GM18909 (cell line): Measurements from ENCODE around the gene DCST1.

Source experiments
- ATAC-seq: cut with Tn5 transposase; IDR thresholded peaks from one replicate; pipeline ENCODE4 v1.9.1; 2021; ENCODE audit warnings: mild to moderate bottlenecking; ENCODE audit not compliant: unreplicated experiment, poor library complexity

Gene DCST1

DNA sequence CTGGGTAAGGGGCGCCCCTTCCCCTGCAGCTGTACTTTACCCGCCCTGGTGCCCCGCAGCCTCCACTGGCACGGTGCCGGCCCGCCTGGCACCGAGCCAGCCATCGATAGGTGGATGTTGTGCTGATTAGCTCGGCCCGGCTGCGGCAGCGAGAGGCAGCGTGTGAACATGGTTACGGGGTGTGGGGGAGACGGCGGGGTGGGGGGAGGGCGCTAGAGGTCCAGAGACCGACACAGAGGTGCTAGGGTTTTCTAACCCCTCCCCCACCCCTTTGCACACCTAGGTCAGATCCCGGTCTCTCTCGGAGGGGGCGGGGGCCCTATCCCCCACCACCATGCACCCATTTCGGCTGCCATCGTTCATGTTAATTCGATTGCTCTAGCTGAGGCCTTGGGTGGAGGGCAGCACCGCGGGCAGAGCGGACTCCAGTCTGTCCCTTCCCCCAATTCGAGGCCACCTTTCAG is 36.6 kb downstream of the DCST1 start:
- ATAC-seq, result no peak

DNA sequence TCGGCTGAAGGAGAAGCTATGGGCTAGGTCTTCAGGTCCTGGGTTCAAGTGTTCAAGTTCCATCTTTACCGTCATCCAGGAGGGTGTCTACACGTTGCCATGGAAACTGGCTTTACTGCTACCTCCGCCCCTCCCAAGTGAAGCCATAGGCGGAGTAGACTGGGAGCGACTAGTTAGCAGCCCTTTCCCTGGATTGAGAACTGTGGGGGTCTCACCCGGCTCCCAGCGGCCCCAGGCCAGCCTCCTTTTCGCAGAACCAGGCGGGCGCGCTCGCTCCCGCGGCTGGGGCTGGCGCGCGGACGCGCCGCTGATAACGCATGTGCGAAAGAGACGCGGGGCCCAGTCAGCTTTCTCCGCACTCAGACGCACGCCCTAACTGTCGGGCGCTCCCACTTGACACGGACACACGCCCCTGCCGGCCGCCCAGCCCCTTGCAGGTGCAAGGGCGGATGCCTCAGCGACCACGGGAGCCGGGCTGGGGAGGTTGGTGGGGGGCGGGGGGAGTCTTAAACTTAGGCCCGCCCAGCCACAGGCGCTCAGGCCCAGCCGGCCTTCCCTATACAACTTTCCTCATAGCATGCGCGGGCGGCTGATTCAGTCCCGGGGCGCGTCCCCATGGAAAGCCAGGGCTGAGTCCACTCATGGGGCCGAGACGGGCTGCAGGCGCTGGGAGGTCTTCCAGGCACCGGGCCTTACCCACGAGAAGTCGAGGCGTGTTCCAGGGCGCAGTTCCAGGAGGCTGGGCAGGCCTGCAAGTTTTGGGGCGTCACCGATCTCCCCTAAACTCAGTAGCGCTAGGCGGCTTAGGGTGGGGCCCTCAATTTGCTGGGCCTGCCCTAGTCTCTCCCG is 37.3 kb downstream of the DCST1 start:
- ATAC-seq, result peak; percentile 66

DNA sequence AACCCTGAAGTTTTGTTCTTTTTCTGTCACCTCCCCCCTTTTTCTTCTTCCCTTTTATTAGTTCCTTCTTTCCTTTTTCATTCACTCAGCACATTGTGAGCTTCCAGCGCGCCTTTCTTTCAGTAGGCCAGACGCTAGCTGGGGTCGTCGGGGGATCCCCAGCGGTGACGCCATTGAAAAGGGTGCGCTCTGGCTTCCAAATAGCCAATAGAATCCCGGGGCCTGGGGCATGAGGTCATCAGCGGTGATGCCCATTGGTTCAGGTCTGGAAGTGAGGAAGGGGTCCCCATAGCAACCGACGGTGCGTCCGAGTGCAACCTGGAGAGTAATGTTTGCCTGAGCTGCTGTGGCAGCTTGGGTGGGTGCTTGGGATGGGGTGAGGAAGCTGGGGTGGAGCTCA is 38.1 kb downstream of the DCST1 start:
- no peak for ATAC-seq

DNA sequence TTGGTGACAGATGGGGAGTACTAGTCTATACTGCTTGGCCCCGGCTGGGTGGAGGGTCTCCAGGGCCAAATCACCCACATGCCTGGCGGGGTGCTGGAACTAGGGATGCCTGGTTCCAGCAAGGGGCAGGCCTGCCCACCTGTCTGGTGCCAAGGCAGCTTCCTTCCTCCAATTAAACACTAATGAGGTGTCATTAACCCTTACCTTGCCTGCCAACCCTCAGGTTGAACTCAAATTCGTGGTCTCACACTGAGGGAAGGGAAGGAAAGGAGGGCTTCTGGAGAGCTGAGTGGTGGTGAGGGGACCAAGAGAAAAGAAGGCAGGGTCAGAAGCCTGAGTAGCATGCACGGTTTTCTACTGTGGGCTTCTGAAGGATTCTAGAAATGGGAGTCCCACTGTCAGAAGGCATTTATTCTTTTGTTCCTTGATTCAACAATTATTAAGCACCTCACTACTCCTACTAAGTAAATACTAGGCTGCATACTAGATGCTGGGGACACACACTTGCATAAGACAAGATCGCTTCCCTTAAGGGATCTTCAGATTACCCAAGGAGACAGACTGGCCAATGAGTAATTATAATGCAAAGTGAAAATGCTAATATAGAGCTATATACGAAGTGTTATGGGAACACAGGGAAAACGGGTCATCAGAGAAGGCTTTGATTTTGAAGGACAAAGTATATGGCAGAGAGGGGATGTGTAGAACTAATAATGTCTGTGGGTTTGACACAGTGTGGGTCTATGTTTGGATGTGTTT is 39.1 kb downstream of the DCST1 start:
- no peak for ATAC-seq

GRCh38 chr1:155073377-155074242 is 40.0 kb downstream of the DCST1 start:
- no peak for ATAC-seq

GRCh38 chr1:155075535-155075934 is 41.9 kb downstream of the DCST1 start:
- no peak for ATAC-seq

DNA sequence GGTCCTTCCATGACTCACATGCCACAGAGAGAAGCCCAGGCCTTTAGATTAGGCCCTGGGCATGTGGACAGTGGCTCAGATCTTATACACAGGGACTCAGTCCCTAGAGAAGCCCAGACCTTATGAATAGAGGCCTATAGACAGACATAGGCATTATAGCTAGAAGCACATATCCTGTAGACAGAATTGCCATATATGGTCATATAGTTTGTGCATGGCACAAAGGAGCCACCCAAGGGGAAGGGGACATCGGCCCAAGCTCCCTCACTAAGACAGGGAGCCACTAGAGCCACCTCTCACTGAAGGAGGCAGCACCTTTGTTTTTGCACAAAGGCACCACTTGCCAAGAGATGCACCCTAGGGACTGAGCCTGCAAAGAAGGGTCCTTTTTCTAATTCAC is 42.7 kb downstream of the DCST1 start:
- no peak for ATAC-seq

DNA sequence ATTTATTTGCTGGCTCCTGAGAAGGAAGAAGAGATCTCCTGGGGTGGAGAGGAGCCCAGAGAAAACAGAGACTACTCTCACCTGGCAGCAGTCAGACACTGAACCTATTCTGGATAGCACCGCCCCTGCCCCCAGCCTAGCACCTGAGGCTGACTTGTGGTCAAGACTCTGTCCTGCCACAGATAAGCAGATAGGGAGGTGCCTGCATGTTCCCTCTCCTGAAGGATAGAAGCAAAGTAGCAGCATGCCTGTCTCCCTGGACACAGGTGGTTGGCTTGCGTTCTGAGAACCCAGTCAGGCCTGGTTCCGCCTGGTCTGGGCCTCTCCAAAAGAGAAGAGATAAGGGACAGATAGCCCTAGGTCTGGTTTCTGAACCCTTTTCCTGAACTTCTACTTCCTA is 43.7 kb downstream of the DCST1 start:
- ATAC-seq, result no peak

DNA sequence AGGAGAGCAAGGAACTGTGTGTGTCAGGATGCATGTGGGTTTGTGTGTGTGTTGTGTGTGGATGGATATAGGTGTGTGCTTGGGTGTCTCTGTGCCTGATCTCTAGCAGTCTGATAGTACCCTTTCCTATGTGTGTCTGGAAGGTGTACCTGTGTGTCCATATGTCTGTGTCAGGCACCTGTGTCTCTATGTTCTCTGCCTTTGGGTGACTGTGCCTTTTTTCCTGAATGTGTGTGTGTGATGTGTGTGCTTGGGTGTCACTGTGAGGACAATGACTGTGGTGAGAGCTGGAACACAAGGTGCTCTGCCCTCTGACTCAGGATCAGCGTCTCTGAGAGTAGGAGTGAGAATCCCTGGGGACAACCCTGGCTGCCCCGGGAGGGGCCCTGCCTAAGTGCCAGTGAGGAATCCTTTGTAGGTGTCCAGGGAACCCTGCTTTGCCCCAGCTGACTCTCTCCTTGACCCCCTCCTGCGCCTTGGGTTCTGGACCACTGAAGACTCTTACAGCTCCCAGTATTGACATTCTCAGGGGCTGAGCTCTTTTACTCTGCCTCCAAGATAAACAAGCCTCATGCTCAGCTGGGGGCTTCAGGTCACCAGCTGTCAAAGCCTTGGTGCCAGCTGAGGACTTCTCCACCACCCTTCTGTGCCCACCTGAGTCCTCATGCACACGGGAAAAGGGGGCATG is 44.3 kb downstream of the DCST1 start:
- ATAC-seq, result no peak

GRCh38 chr1:155078469-155079209 is 45.0 kb downstream of the DCST1 start, which contains the start of gene EFNA3:
Gene EFNA3, plus strand, starts transcription at chr1:155078837. Its CDS starts 105 bp downstream, at chr1:155078942.
- ATAC-seq, result peak; percentile 46

DNA sequence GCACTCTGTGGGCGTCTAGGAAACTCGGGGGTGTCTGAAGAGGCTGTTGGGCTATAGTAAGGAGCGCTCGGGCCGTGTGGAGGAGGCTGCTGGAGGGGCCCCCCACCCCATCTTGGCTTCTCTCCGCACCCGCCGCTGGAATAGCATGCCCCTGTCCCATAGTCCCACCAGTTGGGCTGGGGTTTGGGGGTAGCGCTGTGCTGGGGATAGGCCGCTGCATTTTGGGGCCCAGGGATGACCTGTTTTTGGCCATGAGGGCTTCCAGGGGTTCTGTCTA is 45.5 kb downstream of the DCST1 start:
- no peak for ATAC-seq

DNA sequence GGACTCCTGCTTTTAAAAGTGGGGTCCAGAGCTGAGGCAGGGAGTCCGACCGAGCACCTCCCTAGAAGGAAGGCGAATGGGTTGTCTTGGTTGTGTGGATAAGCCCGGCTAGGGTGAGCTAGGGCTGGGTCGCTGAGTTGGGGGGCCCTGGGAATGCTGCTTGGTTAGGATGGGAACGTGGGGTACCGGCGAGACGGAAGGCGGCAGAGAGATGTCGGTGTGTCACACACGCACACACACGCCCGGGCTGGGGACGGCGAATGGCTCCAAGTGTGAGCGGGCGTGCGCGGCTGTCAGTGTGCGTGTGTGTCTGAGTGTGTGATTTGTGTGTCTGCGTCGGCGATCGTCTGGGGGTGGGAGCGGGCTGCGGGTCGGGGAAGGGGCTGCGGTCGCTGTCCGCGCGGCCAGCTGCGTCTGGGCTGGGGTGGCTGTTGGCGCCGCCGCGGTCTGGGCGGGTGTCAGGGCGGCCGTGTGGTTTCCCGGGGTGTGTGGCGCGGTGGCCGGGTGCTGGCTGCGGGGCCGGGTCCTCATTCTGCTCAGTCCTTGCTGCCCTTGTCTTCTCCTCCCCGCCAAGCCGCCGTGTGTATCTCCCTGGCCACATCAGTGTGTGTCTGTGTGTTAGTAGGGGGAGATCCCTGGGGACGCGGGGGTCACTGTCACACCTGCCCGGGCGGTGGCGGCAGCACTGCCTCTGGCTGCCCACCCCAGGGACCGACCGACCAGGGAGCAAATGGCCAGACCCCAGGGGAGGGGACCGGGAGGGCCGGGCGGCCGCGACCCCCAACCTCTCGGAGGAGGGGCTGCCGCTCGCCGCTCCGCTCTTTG is 46.1 kb downstream of the DCST1 start:
- ATAC-seq, result no peak

DNA sequence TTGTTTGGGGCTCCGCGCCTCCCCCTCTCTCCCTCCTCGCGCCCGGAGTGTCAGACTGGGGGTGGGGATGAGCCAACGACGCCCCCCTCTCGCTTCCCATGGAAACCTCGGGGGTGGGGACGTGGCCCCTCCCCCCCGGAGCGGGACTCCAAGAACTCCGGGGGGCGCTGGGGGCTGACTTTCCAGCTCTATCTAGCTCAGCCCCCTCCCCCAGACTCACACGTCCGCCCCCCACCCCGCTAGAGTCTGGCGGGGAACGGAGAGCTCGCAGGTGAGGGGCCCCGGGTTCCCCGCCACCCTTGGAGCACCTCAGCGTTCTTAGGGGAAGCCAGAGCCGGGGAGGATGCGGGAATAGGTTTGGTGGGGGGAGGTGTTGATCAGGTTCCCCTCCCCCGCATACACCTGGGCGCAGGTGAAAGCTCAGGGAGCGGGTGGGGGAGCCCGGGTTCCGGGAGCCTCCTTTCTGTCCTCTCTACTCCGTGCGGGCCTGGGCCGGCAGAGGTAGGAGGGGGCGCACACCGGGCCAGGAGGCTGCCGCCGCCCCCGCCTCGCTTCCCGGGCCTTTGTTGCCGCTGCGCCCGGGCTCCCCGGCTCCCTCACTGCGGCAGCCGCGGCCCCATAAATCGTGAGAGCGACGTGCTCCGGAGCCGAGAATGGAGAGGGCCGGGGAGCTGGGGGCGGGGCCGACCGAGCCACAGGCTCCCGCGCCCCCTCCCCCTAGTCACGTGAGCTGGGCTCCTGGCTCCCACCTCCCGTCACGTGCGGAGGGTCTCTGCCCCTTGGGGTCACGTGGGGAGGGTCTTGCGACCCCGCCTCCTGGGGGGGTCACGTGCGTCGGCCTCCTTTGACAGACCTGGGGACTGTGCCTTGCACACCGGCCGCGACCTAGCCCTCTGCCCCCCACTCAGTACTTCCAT is 46.9 kb downstream of the DCST1 start:
- ATAC-seq, result no peak

DNA sequence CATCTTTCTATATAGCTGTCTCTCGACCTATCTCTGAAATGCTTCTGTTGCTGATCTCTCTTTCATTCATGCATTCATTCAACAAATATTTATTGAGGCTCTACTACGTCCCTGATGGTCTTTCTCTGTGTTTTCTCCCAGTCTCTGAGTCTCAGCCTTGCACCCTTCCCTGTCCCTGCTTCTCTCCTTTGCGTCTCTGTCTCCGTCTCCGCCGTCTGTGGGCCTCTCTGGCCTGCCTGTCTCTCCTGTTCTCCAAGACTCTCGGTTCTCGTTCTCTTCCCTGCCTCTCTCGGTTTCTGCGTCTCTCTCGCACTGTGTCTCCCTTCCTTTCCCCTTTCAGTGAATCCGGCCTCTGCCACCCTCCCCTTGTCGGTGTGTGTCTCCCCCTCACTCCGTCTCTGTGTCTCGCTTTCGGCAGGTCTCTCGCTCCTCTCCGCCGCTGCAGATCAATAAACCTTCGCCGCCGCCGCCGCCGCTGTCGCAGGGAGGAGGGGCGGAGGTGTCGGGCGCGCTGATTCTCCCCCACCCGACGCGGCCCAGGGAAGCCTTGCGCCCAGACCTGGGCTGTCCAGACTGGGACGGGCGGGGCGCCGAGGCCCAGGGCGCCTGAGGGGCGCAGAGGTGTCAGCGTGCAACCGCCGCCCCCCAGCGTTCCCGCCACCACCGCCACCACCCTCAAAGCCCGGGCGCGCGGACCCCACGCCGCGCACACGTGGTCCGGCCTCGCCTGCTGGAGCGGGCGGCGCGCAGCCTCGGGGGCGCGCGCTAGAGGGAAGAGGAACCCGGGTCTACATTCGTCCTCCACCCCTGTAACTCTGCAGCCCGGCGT is 48.1 kb downstream of the DCST1 start:
- no peak for ATAC-seq

GRCh38 chr1:155082301-155083051 is 48.9 kb downstream of the DCST1 start:
- no peak for ATAC-seq

- ATAC-seq, result no peak
Observed at GRCh38 chr1:155083052-155083541, 49.5 kb downstream of the DCST1 start.
